K562 (cell line): ENCODE measurements around the gene ANKS1B. TPM values are rescaled to one million over a fixed set of nuclear protein-coding genes. Genes with fewer than 3 reads are reported as not detected.

Source experiments
- ATAC-seq: fragments of 200-7000 bp; cut with Tn5 transposase; 3 replicates; pipeline ENCODE4 v1.9.1; 2020; ENCODE audit warnings: moderate library complexity
- BruUV-seq: library from RNA; stranded (reverse); fragments of 400-500 nt; replicated peaks from 2 replicates; lab custom pipeline; 2021; lab: Mats Ljungman, UMichigan
- CTCF ChIA-PET: fragments of 300-600 bp; formaldehyde crosslinking; extraction: SDS; loops from one replicate; lab custom pipeline; 2021; ENCODE audit warnings: low intra/inter-chr PET ratio; lab: Yijun Ruan, JAX
- POLR2A ChIA-PET: fragments of 300-600, 350-650 bp; sonication (Branson Sonifier 250); formaldehyde crosslinking; extraction: SDS; loops from one replicate; lab custom pipeline; 2021; ENCODE audit warnings: antibody characterized with exemption, inconsistent platforms; lab: Yijun Ruan, JAX
- DNase-seq, 4 experiments: peaks; one replicate each; pipeline versions ENCODE4 v3.0.0 to v3.0.0-alpha.2; 2011 to 2018; ENCODE audit warnings: low spot score in 3 of 4, mixed read lengths in 3 of 4; ENCODE audit errors: extremely low read depth in 1 of 4
- FAIRE-seq: peaks from 2 replicates; lab custom pipeline; 2011; peaks lifted over from hg19 to GRCh38; lab: Jason Lieb, UNC
- H2AFZ ChIP-seq: 2 replicates; pipeline ENCODE4 v1.6.0; 2011; ENCODE audit warnings: low read depth, low read length, control low read depth, inconsistent platforms
- H3K27ac ChIP-seq: fragments of 200-600 bp; 3 replicates; pipeline ENCODE4 v1.8.0; 2011; ENCODE audit warnings: low read depth, mild to moderate bottlenecking, control low read depth, inconsistent platforms, low read length, moderate library complexity, mixed read lengths; ENCODE audit errors: extremely low read depth
- H3K27me3 ChIP-seq, 2 experiments: fragments of 300-600 bp in 1 of 2; 2 replicates in 1 of 2; 3 replicates in 1 of 2; pipeline versions ENCODE4 v1.6.0 to v1.8.0; 2011; ENCODE audit warnings: inconsistent platforms in 2 of 2, low read length in 2 of 2, mild to moderate bottlenecking in 1 of 2, mixed read lengths in 1 of 2, moderate library complexity in 1 of 2; ENCODE audit not compliant: control insufficient read depth in 2 of 2, insufficient read depth in 2 of 2
- H3K36me3 ChIP-seq: fragments of 300-600 bp; 3 replicates; pipeline ENCODE4 v1.8.0; 2011; ENCODE audit warnings: mild to moderate bottlenecking, low read length, inconsistent platforms; ENCODE audit not compliant: control insufficient read depth, insufficient read depth
- H3K4me1 ChIP-seq, 2 experiments: fragments of 200-600 bp in 1 of 2; replicated peaks in 1 of 2; 2 replicates in 1 of 2; 3 replicates in 1 of 2; pipeline versions ENCODE4 v1.5.1 to v1.8.0; 2011; ENCODE audit warnings: inconsistent platforms in 2 of 2, low read length in 2 of 2, mild to moderate bottlenecking in 1 of 2, mixed read lengths in 1 of 2, moderate library complexity in 1 of 2; ENCODE audit not compliant: control insufficient read depth in 2 of 2, insufficient read depth in 2 of 2
- H3K4me2 ChIP-seq: 2 replicates; pipeline ENCODE4 v1.6.1; 2011; ENCODE audit warnings: low read length, control low read depth, inconsistent platforms, mixed read lengths; ENCODE audit not compliant: insufficient read depth
- H3K4me3 ChIP-seq: fragments of 200-600 bp; sonication (generic), shearing (Covaris generic); 2 replicates; pipeline ENCODE4 v1.5.1; 2016; ENCODE audit warnings: control low read depth, inconsistent platforms
- H3K79me2 ChIP-seq: fragments of 200-600 bp; 3 replicates; pipeline ENCODE4 v1.8.0; 2011; ENCODE audit warnings: low read length, inconsistent platforms; ENCODE audit not compliant: control insufficient read depth, insufficient read depth
- H3K9ac ChIP-seq, 2 experiments: 2 replicates each; pipeline versions ENCODE4 v1.6.0 to v1.6.1; 2011; ENCODE audit warnings: low read depth in 2 of 2, low read length in 2 of 2, control low read depth in 1 of 2, inconsistent platforms in 1 of 2, mild to moderate bottlenecking in 1 of 2, mixed read lengths in 1 of 2; ENCODE audit not compliant: insufficient read depth in 1 of 2
- H3K9me1 ChIP-seq: one replicate; pipeline ENCODE4 v1.6.0; 2011; ENCODE audit warnings: inconsistent platforms, mild to moderate bottlenecking, low read length, moderate library complexity; ENCODE audit not compliant: control insufficient read depth, insufficient read depth
- H3K9me3 ChIP-seq: replicated peaks from 2 replicates; pipeline ENCODE4 v1.5.1; 2011; ENCODE audit warnings: low read depth, low read length, inconsistent platforms; ENCODE audit not compliant: control insufficient read depth, insufficient read depth
- H4K20me1 ChIP-seq: replicated peaks from 2 replicates; pipeline ENCODE4 v1.6.1; 2011; ENCODE audit warnings: low read length, inconsistent platforms, mixed read lengths; ENCODE audit not compliant: control insufficient read depth, insufficient read depth
- CHD4 ChIP-seq: fragments of 200-600 bp; sonication (generic); IDR thresholded peaks from 3 replicates; pipeline ENCODE4 v1.6.1; 2012; ENCODE audit warnings: low read depth, mild to moderate bottlenecking, mixed read lengths, low read length, inconsistent platforms; ENCODE audit not compliant: insufficient read depth, insufficient replicate concordance, poor library complexity, severe bottlenecking
- FOXJ2 ChIP-seq: fragments of 200-800 bp; sonication (Bioruptor generic); IDR thresholded peaks from 2 replicates; pipeline ENCODE4 v1.6.1; 2016; ENCODE audit warnings: missing genetic modification characterization, missing compliant biosample characterization
- HDAC6 ChIP-seq: IDR thresholded peaks from 2 replicates; pipeline ENCODE4 v1.6.1; 2012; ENCODE audit warnings: low read depth, mild to moderate bottlenecking, control low read depth, inconsistent platforms, low read length, moderate library complexity
- ILF3 ChIP-seq: fragments of 450-650 bp; IDR thresholded peaks from 2 replicates; pipeline ENCODE4 v1.6.1; 2018; ENCODE audit warnings: antibody characterized with exemption, mild to moderate bottlenecking, moderate library complexity, borderline replicate concordance
- NCOA4 ChIP-seq: fragments of 450-650 bp; IDR thresholded peaks from 2 replicates; pipeline ENCODE4 v1.6.1; 2018; ENCODE audit warnings: mild to moderate bottlenecking; ENCODE audit not compliant: partially characterized antibody
- PYGO2 ChIP-seq: fragments of 450-650 bp; IDR thresholded peaks from 2 replicates; pipeline ENCODE4 v1.6.1; 2016; ENCODE audit warnings: mild to moderate bottlenecking, missing genetic modification characterization, moderate library complexity, missing compliant biosample characterization
- SIX5 ChIP-seq, 2 experiments: IDR thresholded peaks; 2 replicates each; pipeline ENCODE4 v1.6.1; 2011; ENCODE audit warnings: low read length in 2 of 2, borderline replicate concordance in 1 of 2, low read depth in 1 of 2, mild to moderate bottlenecking in 1 of 2, moderate library complexity in 1 of 2; ENCODE audit not compliant: insufficient read depth in 1 of 2
- SMARCA5 ChIP-seq: fragments of 450-650 bp; IDR thresholded peaks from 2 replicates; pipeline ENCODE4 v1.6.1; 2016
- TFAM ChIP-seq: fragments of 250-450 bp; sonication (Bioruptor Pico); conservative IDR thresholded peaks from 2 replicates; pipeline ENCODE4 v1.5.0; 2021; ENCODE audit warnings: mild to moderate bottlenecking, moderate library complexity
- ZKSCAN3 ChIP-seq: fragments of 250-450 bp; sonication (Bioruptor Pico); IDR thresholded peaks from 2 replicates; pipeline ENCODE4 v1.4.0; 2020
- ZNF217 ChIP-seq: sonication (generic); formaldehyde crosslinking; IDR thresholded peaks from 2 replicates; pipeline ENCODE4 v1.8.0; 2022; ENCODE audit warnings: mild to moderate bottlenecking, missing genetic modification reagents
- ZNF586 ChIP-seq: fragments of 450-650 bp; formaldehyde crosslinking; conservative IDR thresholded peaks from 2 replicates; pipeline ENCODE4 v1.4.0; 2020; ENCODE audit warnings: mild to moderate bottlenecking, moderate library complexity
- WGBS: fragments of 100-300 bp; shearing (Covaris generic); methylation state at CpG from one replicate; pipeline ENCODE4 v1.1.6; 2016; ENCODE audit warnings: low coverage, mixed read lengths; ENCODE audit not compliant: insufficient coverage; ENCODE audit errors: missing lambda C conversion rate; 5-methylcytosine and 5-hydroxymethylcytosine counted together
- in situ Hi-C: fragments of 300-500 bp; cut with MboI; formaldehyde crosslinking; loops from 4 replicates; pipeline ENCODE4 v1.15.0; 2018; ENCODE audit warnings: inconsistent platforms, mixed read lengths
- intact Hi-C: fragments of 100-400 bp; cut with micrococcal nuclease; formaldehyde crosslinking; loops from 2 replicates; pipeline ENCODE4 v1.14.2; 2022
- polyA plus RNA-seq, 8 experiments: library from polyadenylated mRNA; depleted of rRNA in 4 of 8; stranded (reverse) in 5 of 8; unstranded in 3 of 8; fragments of >200 nt; fragmentation: Nextera tagmentation in 2 of 8; fragmentation: Illumina TruSeq in 1 of 8; extraction: Ambion mirVana in 2 of 8; extraction: Trizol in 1 of 8; gene quantifications; 2 replicates each; pipeline versions ENCODE4 v1.2.1 to v1.2.3, GENCODE V29; 2011 to 2014; ENCODE audit warnings: inconsistent platforms in 1 of 8, missing spikeins in 1 of 8
- total RNA-seq, 7 experiments: library from RNA; depleted of rRNA in 6 of 7; stranded (reverse); fragments of >200 nt in 6 of 7; fragmentation: Illumina TruSeq in 2 of 7; extraction: Trizol in 2 of 7; gene quantifications; 2 replicates each; pipeline versions ENCODE4 v1.2.1 to v1.2.3, GENCODE V29; 2011 to 2021; ENCODE audit warnings: low replicate concordance in 1 of 7
- TF ChIP-seq, protein P1 (sequence below), 2 experiments: fragments of 150-350 bp in 1 of 2; IDR thresholded peaks; 2 replicates each; pipeline ENCODE4 v1.6.1; 2012 to 2016; ENCODE audit warnings: low read depth in 2 of 2, low read length in 2 of 2, mild to moderate bottlenecking in 1 of 2, moderate library complexity in 1 of 2
- TF ChIP-seq, protein P2 (sequence below): IDR thresholded peaks from 2 replicates; pipeline ENCODE4 v1.6.1; 2014; ENCODE audit warnings: antibody characterized with exemption
- TF ChIP-seq, protein P3 (sequence below): fragments of 250-450 bp; sonication (Bioruptor Pico); IDR thresholded peaks from 2 replicates; pipeline ENCODE4 v1.4.0; 2020; ENCODE audit warnings: borderline replicate concordance

ANKS1B gene
- total and polyA plus RNA-seq, 9 of the 15 experiments (the other 6 are each of a cell fraction or from before 2014, with no cell fraction given) = 0.04 to 0.47 (median 0.28) TPM; not detected in 4

DNA sequence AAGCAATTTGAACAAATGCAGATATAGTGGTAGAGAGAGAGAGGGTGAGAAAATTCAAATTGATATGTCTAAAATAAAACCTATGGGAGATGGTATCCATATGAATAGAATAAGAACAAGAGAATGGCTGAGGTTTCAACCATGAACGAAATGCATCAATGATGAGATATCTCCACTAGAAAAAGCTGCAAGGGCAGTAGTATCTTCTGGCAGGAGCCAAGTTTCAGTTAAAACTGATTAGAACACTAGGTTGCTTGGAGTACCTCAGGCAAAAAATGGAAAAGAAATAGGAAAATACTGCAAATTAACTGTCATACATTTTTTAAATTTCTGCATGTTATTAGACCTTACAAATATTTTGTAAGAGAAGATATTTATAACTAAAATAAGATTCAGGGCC is 151.3 kb downstream of the ANKS1B start (continued):
- TF ChIP-seq CHD4 = no peak
- no peak for TF ChIP-seq ZNF586 (CRISPR knock-in tag)
- no peak for TF ChIP-seq SMARCA5

DNA sequence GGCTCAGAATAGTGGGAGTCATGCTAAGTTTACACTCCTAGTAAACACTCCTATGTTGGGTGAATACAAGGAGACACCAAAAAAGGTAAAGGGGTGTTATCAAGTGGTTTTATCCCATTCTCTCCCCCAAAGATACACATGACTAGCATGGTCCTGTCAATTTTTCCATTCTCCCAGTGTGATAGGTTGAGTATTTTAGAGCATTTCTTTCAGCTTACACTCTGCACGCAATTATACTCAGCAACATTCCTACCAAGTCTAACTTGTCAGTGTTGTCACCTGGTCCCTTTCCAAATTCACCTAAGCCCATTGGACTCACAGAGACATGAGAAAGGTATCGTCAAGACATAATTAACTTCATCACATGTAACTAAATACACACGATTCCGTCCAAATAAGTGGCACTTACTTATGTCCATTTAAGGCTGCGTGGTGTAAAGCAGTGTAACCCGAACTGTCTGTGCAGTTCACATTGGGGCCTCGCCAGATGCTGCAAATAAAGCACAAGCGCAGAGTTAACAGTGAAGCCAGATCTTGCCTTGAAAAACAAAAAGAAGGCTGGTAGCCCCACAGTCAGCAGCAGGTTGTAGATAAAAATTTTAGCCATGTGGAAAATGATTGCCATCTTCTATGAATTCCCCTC is 159.7 kb downstream of the ANKS1B start:
- Histone ChIP-seq H3K9me1 (no peaks in the 10 kb centered on the region), H3K79me2 (no peaks in the 10 kb centered on the region), H3K9ac (no peak overlapping the region), H3K36me3 (no peaks in the 10 kb centered on the region), H3K27me3 (no peaks in the 10 kb centered on the region), H3K27ac (no peak overlapping the region), H3K4me1 (no peaks in the 10 kb centered on the region), H3K4me2 (no peak overlapping the region), H3K9me3 (no peaks in the 10 kb centered on the region), H3K4me3 (no peak overlapping the region), H4K20me1 (no peaks in the 10 kb centered on the region), H2AFZ (no peak overlapping the region)
- under 1% methylated on average over 8 of the region's 8 CpGs for WGBS
- POLR2A ChIA-PET = no interaction called here
- BruUV-seq = no TSS peak
- CTCF ChIA-PET = no interaction called here
- intact Hi-C loops (no loop called here), in situ Hi-C loops (no loop called here)
- FAIRE-seq (no peak), ATAC-seq (no peak), DNase-seq (no peak)
- TF ChIP-seq TFAM (CRISPR knock-in tag) (no peak), ZKSCAN3 (no peak), FOXJ2 (no peak), PYGO2 (tag) (no peak), ZNF217 (CRISPR knock-in tag) (no peak), HDAC6 (no peak), NCOA4 (no peak), ILF3 (no peak), SIX5 (IDR thresholded peaks at IDR 0.05; ENCODE audit: borderline replicate concordance in 1 of 2, insufficient read depth in 1 of 2, low read depth in 1 of 2, low read length in 2 of 2) (no peak)
- TF ChIP-seq, protein P1, sequence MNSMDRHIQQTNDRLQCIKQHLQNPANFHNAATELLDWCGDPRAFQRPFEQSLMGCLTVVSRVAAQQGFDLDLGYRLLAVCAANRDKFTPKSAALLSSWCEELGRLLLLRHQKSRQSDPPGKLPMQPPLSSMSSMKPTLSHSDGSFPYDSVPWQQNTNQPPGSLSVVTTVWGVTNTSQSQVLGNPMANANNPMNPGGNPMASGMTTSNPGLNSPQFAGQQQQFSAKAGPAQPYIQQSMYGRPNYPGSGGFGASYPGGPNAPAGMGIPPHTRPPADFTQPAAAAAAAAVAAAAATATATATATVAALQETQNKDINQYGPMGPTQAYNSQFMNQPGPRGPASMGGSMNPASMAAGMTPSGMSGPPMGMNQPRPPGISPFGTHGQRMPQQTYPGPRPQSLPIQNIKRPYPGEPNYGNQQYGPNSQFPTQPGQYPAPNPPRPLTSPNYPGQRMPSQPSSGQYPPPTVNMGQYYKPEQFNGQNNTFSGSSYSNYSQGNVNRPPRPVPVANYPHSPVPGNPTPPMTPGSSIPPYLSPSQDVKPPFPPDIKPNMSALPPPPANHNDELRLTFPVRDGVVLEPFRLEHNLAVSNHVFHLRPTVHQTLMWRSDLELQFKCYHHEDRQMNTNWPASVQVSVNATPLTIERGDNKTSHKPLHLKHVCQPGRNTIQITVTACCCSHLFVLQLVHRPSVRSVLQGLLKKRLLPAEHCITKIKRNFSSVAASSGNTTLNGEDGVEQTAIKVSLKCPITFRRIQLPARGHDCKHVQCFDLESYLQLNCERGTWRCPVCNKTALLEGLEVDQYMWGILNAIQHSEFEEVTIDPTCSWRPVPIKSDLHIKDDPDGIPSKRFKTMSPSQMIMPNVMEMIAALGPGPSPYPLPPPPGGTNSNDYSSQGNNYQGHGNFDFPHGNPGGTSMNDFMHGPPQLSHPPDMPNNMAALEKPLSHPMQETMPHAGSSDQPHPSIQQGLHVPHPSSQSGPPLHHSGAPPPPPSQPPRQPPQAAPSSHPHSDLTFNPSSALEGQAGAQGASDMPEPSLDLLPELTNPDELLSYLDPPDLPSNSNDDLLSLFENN (IDR thresholded peaks at IDR 0.05; ENCODE audit: low read depth in 2 of 2, low read length in 2 of 2) = no peak
- TF ChIP-seq, protein P2, sequence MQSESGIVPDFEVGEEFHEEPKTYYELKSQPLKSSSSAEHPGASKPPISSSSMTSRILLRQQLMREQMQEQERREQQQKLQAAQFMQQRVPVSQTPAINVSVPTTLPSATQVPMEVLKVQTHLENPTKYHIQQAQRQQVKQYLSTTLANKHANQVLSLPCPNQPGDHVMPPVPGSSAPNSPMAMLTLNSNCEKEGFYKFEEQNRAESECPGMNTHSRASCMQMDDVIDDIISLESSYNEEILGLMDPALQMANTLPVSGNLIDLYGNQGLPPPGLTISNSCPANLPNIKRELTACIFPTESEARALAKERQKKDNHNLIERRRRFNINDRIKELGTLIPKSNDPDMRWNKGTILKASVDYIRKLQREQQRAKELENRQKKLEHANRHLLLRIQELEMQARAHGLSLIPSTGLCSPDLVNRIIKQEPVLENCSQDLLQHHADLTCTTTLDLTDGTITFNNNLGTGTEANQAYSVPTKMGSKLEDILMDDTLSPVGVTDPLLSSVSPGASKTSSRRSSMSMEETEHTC = no peak
- TF ChIP-seq, protein P3, sequence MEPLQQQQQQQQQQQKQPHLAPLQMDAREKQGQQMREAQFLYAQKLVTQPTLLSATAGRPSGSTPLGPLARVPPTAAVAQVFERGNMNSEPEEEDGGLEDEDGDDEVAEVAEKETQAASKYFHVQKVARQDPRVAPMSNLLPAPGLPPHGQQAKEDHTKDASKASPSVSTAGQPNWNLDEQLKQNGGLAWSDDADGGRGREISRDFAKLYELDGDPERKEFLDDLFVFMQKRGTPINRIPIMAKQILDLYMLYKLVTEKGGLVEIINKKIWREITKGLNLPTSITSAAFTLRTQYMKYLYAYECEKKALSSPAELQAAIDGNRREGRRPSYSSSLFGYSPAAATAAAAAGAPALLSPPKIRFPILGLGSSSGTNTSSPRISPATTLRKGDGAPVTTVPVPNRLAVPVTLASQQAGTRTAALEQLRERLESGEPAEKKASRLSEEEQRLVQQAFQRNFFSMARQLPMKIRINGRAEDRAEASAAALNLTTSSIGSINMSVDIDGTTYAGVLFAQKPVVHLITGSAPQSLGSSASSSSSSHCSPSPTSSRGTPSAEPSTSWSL (CRISPR knock-in tag) = no peak
